Neuron (in vitro differentiated cells): ENCODE results near the gene PCDHB11.
"Not testable (repeated sequence)": the region's sequence is repeated elsewhere in the genome, so short reads cannot be mapped to it uniquely, and the experiment has no call there.

Experiments used
- H2AFZ ChIP-seq: one replicate; pipeline ENCODE4 v1.6.1; 2013; ENCODE audit warnings: low read depth, mild to moderate bottlenecking, inconsistent platforms, low read length, moderate library complexity
- H3K27me3 ChIP-seq: one replicate; pipeline ENCODE4 v1.6.1; 2013; ENCODE audit warnings: low read length; ENCODE audit not compliant: insufficient read depth
- H3K36me3 ChIP-seq: one replicate; pipeline ENCODE4 v1.6.1; 2013; ENCODE audit warnings: low read length; ENCODE audit not compliant: insufficient read depth
- H3K4me1 ChIP-seq: one replicate; pipeline ENCODE4 v1.6.1; 2013; ENCODE audit warnings: low read length; ENCODE audit not compliant: insufficient read depth
- H3K4me3 ChIP-seq: 2 replicates; pipeline ENCODE4 v1.5.1; 2013; ENCODE audit warnings: mild to moderate bottlenecking, low read length, moderate library complexity
- H3K9me3 ChIP-seq: one replicate; pipeline ENCODE4 v1.6.1; 2013; ENCODE audit warnings: low read length

Gene PCDHB11

GRCh38 chr5:141199359-141200235 is at the start of gene PCDHB11:
Gene PCDHB11 (plus strand): TSS chr5:141199627. CDS start chr5:141199775, 148 bp downstream.
- Histone ChIP-seq H3K4me3 (peak within 1 kb of the TSS; percentile 39), H3K27me3 (no peaks in the 10 kb centered on the region), H3K9me3 (peaks cover 34% of the 10 kb centered on the region), H3K4me1 (no peaks in the 10 kb centered on the region), H2AFZ (peak within 1 kb of the TSS; percentile 3), H3K36me3 (peaks cover 3% of the 10 kb centered on the region)

GRCh38 chr5:141149812-141150211 is 49.6 kb upstream of the PCDHB11 start, which contains the start of gene PCDHB6:
Gene PCDHB6 (plus strand): TSS chr5:141150057. CDS start chr5:141150258, 201 bp downstream.
- no peaks in the 10 kb centered on the region for H3K27me3 ChIP-seq
- H3K36me3 ChIP-seq: no peaks in the 10 kb centered on the region
- no peaks in the 10 kb centered on the region for H3K4me1 ChIP-seq
- H3K4me3 ChIP-seq: no peak within 1 kb of the TSS
- no peak within 1 kb of the TSS for H2AFZ ChIP-seq
- peaks cover 14% of the 10 kb centered on the region for H3K9me3 ChIP-seq

GRCh38 chr5:141150224-141150992 is 49.0 kb upstream of the PCDHB11 start:
- Histone ChIP-seq H3K4me1 (no peaks in the 10 kb centered on the region), H3K4me3 (no peak overlapping the region)

GRCh38 chr5:141150993-141151325 is 48.5 kb upstream of the PCDHB11 start:
- no peaks in the 10 kb centered on the region for H3K27me3 ChIP-seq
- H3K4me1 ChIP-seq: no peaks in the 10 kb centered on the region
- H3K4me3 ChIP-seq: no peak overlapping the region
- no peaks in the 10 kb centered on the region for H3K36me3 ChIP-seq
- peaks cover 14% of the 10 kb centered on the region for H3K9me3 ChIP-seq
- no peak overlapping the region for H2AFZ ChIP-seq

More at GRCh38 chr5:141150224-141150992, 49.0 kb upstream of the PCDHB11 start:
- Histone ChIP-seq H3K36me3 (no peaks in the 10 kb centered on the region), H3K27me3 (no peaks in the 10 kb centered on the region), H2AFZ (no peak overlapping the region), H3K9me3 (peaks cover 14% of the 10 kb centered on the region)

GRCh38 chr5:141151632-141152031 is 47.8 kb upstream of the PCDHB11 start:
- H3K4me1 ChIP-seq, H3K27me3 ChIP-seq, H3K36me3 ChIP-seq, H3K4me3 ChIP-seq, H2AFZ ChIP-seq: not testable (repeated sequence)
- peaks cover 19% of the 10 kb centered on the region for H3K9me3 ChIP-seq

- H3K4me3 ChIP-seq: not testable (repeated sequence)
Observed at GRCh38 chr5:141152096-141152495, 47.3 kb upstream of the PCDHB11 start.

GRCh38 chr5:141155540-141156374 is 43.7 kb upstream of the PCDHB11 start:
- no peaks in the 10 kb centered on the region for H3K4me1 ChIP-seq
- no peak overlapping the region for H2AFZ ChIP-seq
- H3K27me3 ChIP-seq: no peaks in the 10 kb centered on the region
- peaks cover 14% of the 10 kb centered on the region for H3K9me3 ChIP-seq
- no peaks in the 10 kb centered on the region for H3K36me3 ChIP-seq
- H3K4me3 ChIP-seq: no peak overlapping the region

More at GRCh38 chr5:141152096-141152495, 47.3 kb upstream of the PCDHB11 start:
- not testable (repeated sequence) for H3K27me3 ChIP-seq, H3K4me1 ChIP-seq, H2AFZ ChIP-seq, H3K36me3 ChIP-seq
- H3K9me3 ChIP-seq: peaks cover 21% of the 10 kb centered on the region

GRCh38 chr5:141157356-141157755 is 42.1 kb upstream of the PCDHB11 start:
- H3K27me3 ChIP-seq, H3K9me3 ChIP-seq, H2AFZ ChIP-seq, H3K36me3 ChIP-seq, H3K4me3 ChIP-seq, H3K4me1 ChIP-seq: not testable (repeated sequence)

GRCh38 chr5:141157901-141158300 is 41.5 kb upstream of the PCDHB11 start:
- H3K27me3 ChIP-seq, H3K9me3 ChIP-seq, H3K36me3 ChIP-seq, H3K4me1 ChIP-seq, H3K4me3 ChIP-seq, H2AFZ ChIP-seq: not testable (repeated sequence)

- H2AFZ ChIP-seq: no peak within 1 kb of the TSS
- no peaks in the 10 kb centered on the region for H3K36me3 ChIP-seq
- no peaks in the 10 kb centered on the region for H3K4me1 ChIP-seq
- H3K9me3 ChIP-seq: peaks cover 11% of the 10 kb centered on the region
- H3K27me3 ChIP-seq: no peaks in the 10 kb centered on the region
- H3K4me3 ChIP-seq: no peak within 1 kb of the TSS
Observed at GRCh38 chr5:141172381-141173204, 26.8 kb upstream of the PCDHB11 start, which contains the start of gene PCDHB7. Gene PCDHB7 (plus strand): TSS chr5:141172644. CDS start chr5:141172836, 192 bp downstream.

GRCh38 chr5:141174291-141175104 is 24.9 kb upstream of the PCDHB11 start:
- not testable (repeated sequence) for H3K4me3 ChIP-seq, H2AFZ ChIP-seq, H3K4me1 ChIP-seq, H3K36me3 ChIP-seq, H3K27me3 ChIP-seq
- H3K9me3 ChIP-seq: peaks cover 14% of the 10 kb centered on the region
